K562 (cell line): ENCODE results near the gene LAMA5. TPM values are rescaled to one million over a fixed set of nuclear protein-coding genes. Genes with fewer than 3 reads are reported as not detected.

Experiments
- ATAC-seq: fragments of 200-7000 bp; cut with Tn5 transposase; 3 replicates; pipeline ENCODE4 v1.9.1; 2020; ENCODE audit warnings: moderate library complexity
- BruUV-seq: library from RNA; stranded (reverse); fragments of 400-500 nt; replicated peaks from 2 replicates; lab custom pipeline; 2021; lab: Mats Ljungman, UMichigan
- CTCF ChIA-PET: fragments of 300-600 bp; formaldehyde crosslinking; extraction: SDS; loops from one replicate; lab custom pipeline; 2021; ENCODE audit warnings: low intra/inter-chr PET ratio; lab: Yijun Ruan, JAX
- POLR2A ChIA-PET: fragments of 300-600, 350-650 bp; sonication (Branson Sonifier 250); formaldehyde crosslinking; extraction: SDS; loops from one replicate; lab custom pipeline; 2021; ENCODE audit warnings: antibody characterized with exemption, inconsistent platforms; lab: Yijun Ruan, JAX
- DNase-seq, 4 experiments: peaks; one replicate each; pipeline versions ENCODE4 v3.0.0 to v3.0.0-alpha.2; 2011 to 2018; ENCODE audit warnings: low spot score in 3 of 4, mixed read lengths in 3 of 4; ENCODE audit errors: extremely low read depth in 1 of 4
- FAIRE-seq: peaks from 2 replicates; lab custom pipeline; 2011; peaks lifted over from hg19 to GRCh38; lab: Jason Lieb, UNC
- H2AFZ ChIP-seq: 2 replicates; pipeline ENCODE4 v1.6.0; 2011; ENCODE audit warnings: low read depth, low read length, control low read depth, inconsistent platforms
- H3K27ac ChIP-seq: fragments of 200-600 bp; 3 replicates; pipeline ENCODE4 v1.8.0; 2011; ENCODE audit warnings: low read depth, mild to moderate bottlenecking, control low read depth, inconsistent platforms, low read length, moderate library complexity, mixed read lengths; ENCODE audit errors: extremely low read depth
- H3K27me3 ChIP-seq, 2 experiments: fragments of 300-600 bp in 1 of 2; 2 replicates in 1 of 2; 3 replicates in 1 of 2; pipeline versions ENCODE4 v1.6.0 to v1.8.0; 2011; ENCODE audit warnings: inconsistent platforms in 2 of 2, low read length in 2 of 2, mild to moderate bottlenecking in 1 of 2, mixed read lengths in 1 of 2, moderate library complexity in 1 of 2; ENCODE audit not compliant: control insufficient read depth in 2 of 2, insufficient read depth in 2 of 2
- H3K36me3 ChIP-seq: fragments of 300-600 bp; 3 replicates; pipeline ENCODE4 v1.8.0; 2011; ENCODE audit warnings: mild to moderate bottlenecking, low read length, inconsistent platforms; ENCODE audit not compliant: control insufficient read depth, insufficient read depth
- H3K4me1 ChIP-seq, 2 experiments: fragments of 200-600 bp in 1 of 2; replicated peaks in 1 of 2; 2 replicates in 1 of 2; 3 replicates in 1 of 2; pipeline versions ENCODE4 v1.5.1 to v1.8.0; 2011; ENCODE audit warnings: inconsistent platforms in 2 of 2, low read length in 2 of 2, mild to moderate bottlenecking in 1 of 2, mixed read lengths in 1 of 2, moderate library complexity in 1 of 2; ENCODE audit not compliant: control insufficient read depth in 2 of 2, insufficient read depth in 2 of 2
- H3K4me2 ChIP-seq: 2 replicates; pipeline ENCODE4 v1.6.1; 2011; ENCODE audit warnings: low read length, control low read depth, inconsistent platforms, mixed read lengths; ENCODE audit not compliant: insufficient read depth
- H3K4me3 ChIP-seq: fragments of 200-600 bp; sonication (generic), shearing (Covaris generic); 2 replicates; pipeline ENCODE4 v1.5.1; 2016; ENCODE audit warnings: control low read depth, inconsistent platforms
- H3K79me2 ChIP-seq: fragments of 200-600 bp; 3 replicates; pipeline ENCODE4 v1.8.0; 2011; ENCODE audit warnings: low read length, inconsistent platforms; ENCODE audit not compliant: control insufficient read depth, insufficient read depth
- H3K9ac ChIP-seq, 2 experiments: 2 replicates each; pipeline versions ENCODE4 v1.6.0 to v1.6.1; 2011; ENCODE audit warnings: low read depth in 2 of 2, low read length in 2 of 2, control low read depth in 1 of 2, inconsistent platforms in 1 of 2, mild to moderate bottlenecking in 1 of 2, mixed read lengths in 1 of 2; ENCODE audit not compliant: insufficient read depth in 1 of 2
- H3K9me1 ChIP-seq: one replicate; pipeline ENCODE4 v1.6.0; 2011; ENCODE audit warnings: inconsistent platforms, mild to moderate bottlenecking, low read length, moderate library complexity; ENCODE audit not compliant: control insufficient read depth, insufficient read depth
- H3K9me3 ChIP-seq: replicated peaks from 2 replicates; pipeline ENCODE4 v1.5.1; 2011; ENCODE audit warnings: low read depth, low read length, inconsistent platforms; ENCODE audit not compliant: control insufficient read depth, insufficient read depth
- H4K20me1 ChIP-seq: replicated peaks from 2 replicates; pipeline ENCODE4 v1.6.1; 2011; ENCODE audit warnings: low read length, inconsistent platforms, mixed read lengths; ENCODE audit not compliant: control insufficient read depth, insufficient read depth
- BACH1 ChIP-seq: fragments of 200-800 bp; sonication (Bioruptor generic); IDR thresholded peaks from 2 replicates; pipeline ENCODE4 v1.6.1; 2016; ENCODE audit warnings: missing genetic modification characterization, missing compliant biosample characterization
- IRF9 ChIP-seq: fragments of 450-650 bp; IDR thresholded peaks from 2 replicates; pipeline ENCODE4 v1.6.1; 2016; ENCODE audit warnings: missing biosample characterization, missing genetic modification characterization
- POLR2G ChIP-seq: fragments of 200-400 bp; formaldehyde crosslinking; IDR thresholded peaks from 2 replicates; pipeline ENCODE4 v1.6.1; 2017; ENCODE audit warnings: low read depth, mild to moderate bottlenecking, antibody characterized with exemption, low read length, moderate library complexity
- ZC3H11A ChIP-seq: IDR thresholded peaks from 2 replicates; pipeline ENCODE4 v1.6.1; 2012; ENCODE audit warnings: low read depth, low read length, improper control_type of control experiment
- ZNF232 ChIP-seq: sonication (generic); formaldehyde crosslinking; IDR thresholded peaks from 2 replicates; pipeline ENCODE4 v1.8.0; 2022; ENCODE audit warnings: mild to moderate bottlenecking, missing genetic modification reagents
- WGBS: fragments of 100-300 bp; shearing (Covaris generic); methylation state at CpG from one replicate; pipeline ENCODE4 v1.1.6; 2016; ENCODE audit warnings: low coverage, mixed read lengths; ENCODE audit not compliant: insufficient coverage; ENCODE audit errors: missing lambda C conversion rate; 5-methylcytosine and 5-hydroxymethylcytosine counted together
- in situ Hi-C: fragments of 300-500 bp; cut with MboI; formaldehyde crosslinking; loops from 4 replicates; pipeline ENCODE4 v1.15.0; 2018; ENCODE audit warnings: inconsistent platforms, mixed read lengths
- intact Hi-C: fragments of 100-400 bp; cut with micrococcal nuclease; formaldehyde crosslinking; loops from 2 replicates; pipeline ENCODE4 v1.14.2; 2022
- polyA plus RNA-seq, 8 experiments: library from polyadenylated mRNA; depleted of rRNA in 4 of 8; stranded (reverse) in 5 of 8; unstranded in 3 of 8; fragments of >200 nt; fragmentation: Nextera tagmentation in 2 of 8; fragmentation: Illumina TruSeq in 1 of 8; extraction: Ambion mirVana in 2 of 8; extraction: Trizol in 1 of 8; gene quantifications; 2 replicates each; pipeline versions ENCODE4 v1.2.1 to v1.2.3, GENCODE V29; 2011 to 2014; ENCODE audit warnings: inconsistent platforms in 1 of 8, missing spikeins in 1 of 8
- total RNA-seq, 7 experiments: library from RNA; depleted of rRNA in 6 of 7; stranded (reverse); fragments of >200 nt in 6 of 7; fragmentation: Illumina TruSeq in 2 of 7; extraction: Trizol in 2 of 7; gene quantifications; 2 replicates each; pipeline versions ENCODE4 v1.2.1 to v1.2.3, GENCODE V29; 2011 to 2021; ENCODE audit warnings: low replicate concordance in 1 of 7

The LAMA5 gene
- total and polyA plus RNA-seq, 9 of the 15 experiments (the other 6 are each of a cell fraction or from before 2014, with no cell fraction given): 0.31 to 101 (median 7.8) TPM

DNA sequence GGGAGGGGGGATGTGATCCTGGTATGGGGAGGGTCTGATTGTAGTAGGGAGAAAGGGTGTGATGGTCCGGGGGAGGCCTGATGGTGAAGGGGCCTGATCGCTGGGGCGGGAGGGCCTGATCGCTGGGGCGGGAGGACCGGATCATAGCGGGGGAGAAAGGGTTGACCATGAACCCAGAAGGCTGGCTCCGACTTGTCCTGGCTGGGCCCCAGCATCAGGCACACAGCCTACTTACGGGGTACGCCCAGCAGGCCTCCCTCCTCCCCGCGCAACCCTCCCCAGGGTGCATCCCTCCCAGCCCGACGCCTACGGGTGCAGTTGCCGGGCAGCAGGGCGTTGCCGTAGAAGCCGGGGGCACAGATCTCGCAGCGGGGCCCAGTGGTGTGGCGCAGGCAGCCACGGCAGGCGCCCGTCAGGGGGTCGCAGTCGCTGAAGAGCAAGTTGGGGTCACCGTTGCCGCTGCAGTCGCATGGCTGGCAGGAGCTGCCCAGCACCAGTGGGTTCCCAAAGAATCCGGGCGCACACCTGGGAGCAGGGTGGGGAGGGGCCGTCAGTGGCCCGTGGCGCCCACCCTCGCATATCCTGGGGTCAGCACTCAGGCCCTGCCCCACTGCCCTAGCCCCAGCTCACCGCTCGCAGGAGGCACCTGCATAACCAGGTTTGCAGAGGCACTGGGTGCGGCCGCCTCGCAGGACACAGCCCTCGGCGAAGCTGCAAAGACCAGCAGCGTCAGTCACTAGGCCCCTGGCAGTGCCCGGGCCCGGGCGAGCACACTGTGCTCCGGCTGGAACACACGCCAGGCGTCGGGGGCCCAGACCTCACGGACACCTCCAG is 43.7 kb downstream of the LAMA5 start:
- POLR2A ChIA-PET: interaction anchor here (0.9 to 1.2 kb wide), 2 partner anchors 21 to 26 kb away, joined by 3 to 5 read pairs; partner anchors contain the start of gene ADRM1
- H3K79me2 ChIP-seq: no peaks in the 10 kb centered on the region

More for the DNA sequence above, 43.7 kb downstream of the LAMA5 start:
- no peak overlapping the region for H3K27ac ChIP-seq
- CTCF ChIA-PET: no interaction called here
- 93% methylated on average over 18 of the region's 52 CpGs for WGBS
- H3K4me2 ChIP-seq: no peak overlapping the region
- H3K27me3 ChIP-seq: no peaks in the 10 kb centered on the region
- H3K4me3 ChIP-seq: no peak overlapping the region
- ATAC-seq (no peak), DNase-seq (no peak), FAIRE-seq (no peak)
- peaks cover 90% of the 10 kb centered on the region; the same call in 2 of the 3 replicates for H3K36me3 ChIP-seq
- no peaks in the 10 kb centered on the region for H4K20me1 ChIP-seq
- intact Hi-C loops: no loop called here
- no peak overlapping the region for H2AFZ ChIP-seq
- no peak for TF ChIP-seq IRF9 (tag)
- TF ChIP-seq ZNF232: no peak
- peak; percentile 35; the same call in 1 of the 2 replicates for TF ChIP-seq POLR2G
- no peak for TF ChIP-seq BACH1 (tag)
- TF ChIP-seq ZC3H11A: no peak
- H3K9me1 ChIP-seq: peaks cover 3% of the 10 kb centered on the region
- BruUV-seq: no TSS peak
- in situ Hi-C loops: no loop called here
- peaks cover 2 to 42% of the 10 kb centered on the region in 2 experiments; a peak in 2 of 5 replicates for H3K4me1 ChIP-seq
- no peak overlapping the region for H3K9ac ChIP-seq
- no peaks in the 10 kb centered on the region for H3K9me3 ChIP-seq
